GM19238 (cell line): ENCODE measurements around the gene UVRAG.
A peak's percentile ranks its signal among the peaks of the same experiment; 100 is the strongest.

ENCODE experiments used
- DNase-seq: peaks from one replicate; pipeline ENCODE4 v3.0.0; 2011; ENCODE audit warnings: low spot score; ENCODE audit not compliant: insufficient read length

Gene UVRAG

DNA sequence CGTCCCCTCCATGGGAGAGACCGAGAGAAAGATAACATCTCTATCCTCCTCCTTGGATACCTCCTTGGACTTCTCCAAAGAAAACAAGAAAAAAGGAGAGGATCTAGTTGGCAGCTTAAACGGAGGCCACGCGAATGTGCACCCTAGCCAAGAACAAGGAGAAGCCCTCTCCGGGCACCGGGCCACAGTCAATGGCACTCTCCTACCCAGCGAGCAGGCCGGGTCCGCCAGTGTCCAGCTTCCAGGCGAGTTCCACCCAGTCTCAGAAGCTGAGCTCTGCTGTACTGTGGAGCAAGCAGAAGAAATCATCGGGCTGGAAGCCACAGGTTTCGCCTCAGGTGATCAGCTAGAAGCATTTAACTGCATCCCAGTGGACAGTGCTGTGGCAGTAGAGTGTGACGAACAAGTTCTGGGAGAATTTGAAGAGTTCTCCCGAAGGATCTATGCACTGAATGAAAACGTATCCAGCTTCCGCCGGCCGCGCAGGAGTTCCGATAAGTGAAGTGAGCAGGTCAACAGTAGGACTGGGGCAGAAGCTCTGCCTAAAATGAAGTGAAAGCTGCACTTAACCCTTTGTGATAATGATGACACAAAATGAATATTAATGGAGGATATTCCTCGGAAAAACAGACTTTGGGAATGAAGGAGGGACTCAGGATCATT, 326.0 kb downstream of the UVRAG start:
- DNase-seq = no peak

DNA sequence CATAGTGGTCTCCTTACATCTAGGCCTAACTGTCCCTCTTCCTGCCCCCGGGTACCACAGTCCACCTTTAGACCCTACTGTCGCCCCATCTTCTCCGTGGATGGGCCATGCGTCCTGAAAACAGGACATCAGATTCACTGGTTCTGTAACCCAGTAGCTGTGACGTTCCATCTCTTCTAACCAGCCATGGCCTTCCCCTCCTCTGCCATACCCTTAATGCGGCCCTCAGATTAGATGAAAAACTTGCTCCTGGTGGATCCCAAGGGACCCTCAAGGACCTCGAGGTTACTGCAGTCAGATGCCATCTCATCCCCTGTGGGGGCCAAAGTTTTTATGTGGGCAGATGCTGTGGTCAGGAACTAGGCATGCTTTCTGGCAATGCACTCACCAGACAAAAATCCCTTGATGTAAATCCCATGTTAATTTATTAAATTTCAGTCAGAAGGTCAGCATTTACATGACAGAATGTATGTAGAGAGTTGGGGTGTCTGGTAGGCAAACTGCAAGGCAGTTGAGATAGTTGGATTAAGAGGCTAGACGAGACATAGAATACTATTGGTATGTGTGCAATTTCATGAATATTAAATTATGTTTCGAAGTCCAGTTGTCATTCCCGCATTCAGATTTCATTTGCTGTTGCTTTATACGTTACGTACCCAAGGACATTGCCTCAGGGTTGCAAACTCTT, 327.0 kb downstream of the UVRAG start:
- DNase-seq = no peak

DNA sequence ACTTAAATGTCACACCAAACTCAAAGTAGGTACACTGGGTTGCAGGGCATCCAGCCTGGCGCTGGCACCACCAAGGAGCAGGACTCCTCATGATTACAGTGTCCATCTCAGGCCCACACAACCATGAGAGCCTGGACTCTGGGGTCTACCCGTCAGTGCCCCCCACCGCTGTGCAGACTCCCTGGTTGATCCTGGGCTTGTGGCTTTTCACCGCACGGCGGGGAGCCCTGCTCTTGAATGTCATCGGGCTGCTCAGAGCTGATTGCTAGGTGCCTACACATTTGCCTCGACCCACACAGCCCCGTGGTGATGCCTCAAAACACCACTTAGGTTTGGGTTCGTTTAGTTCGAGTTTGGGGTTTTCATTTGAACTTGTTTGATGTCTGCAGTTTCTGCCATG, 328.3 kb downstream of the UVRAG start:
- DNase-seq = no peak

DNA sequence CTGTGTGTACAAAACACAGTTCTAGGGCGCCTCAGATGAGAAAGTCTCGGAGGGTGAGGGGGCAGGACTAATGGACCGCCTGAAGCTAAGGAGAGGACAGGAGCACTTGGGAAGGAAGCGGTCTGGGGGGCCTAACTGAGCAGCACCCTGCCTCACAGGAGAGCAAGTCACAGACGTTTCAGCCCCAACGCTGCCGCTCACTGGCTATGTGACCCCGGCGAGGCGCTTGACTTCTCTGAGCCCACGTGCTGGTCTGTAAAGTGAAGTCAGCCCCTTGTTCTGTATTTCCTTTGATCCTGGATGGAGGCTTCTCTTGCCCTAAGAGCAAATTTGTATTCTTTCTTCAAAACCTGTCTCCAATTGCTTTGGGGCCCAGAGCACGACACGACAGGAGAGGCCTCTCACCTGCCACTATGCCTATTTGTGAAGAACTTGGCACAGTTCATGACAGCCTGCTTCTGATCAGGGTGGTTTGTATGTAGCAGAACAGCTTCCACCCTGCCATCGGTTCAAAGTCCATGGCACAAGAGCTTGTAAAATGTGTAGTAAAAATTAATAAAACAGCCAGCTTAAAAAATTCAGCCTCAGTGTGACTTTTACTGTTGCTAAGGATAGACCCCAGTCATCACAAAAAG, 332.2 kb downstream of the UVRAG start:
- DNase-seq = no peak

DNA sequence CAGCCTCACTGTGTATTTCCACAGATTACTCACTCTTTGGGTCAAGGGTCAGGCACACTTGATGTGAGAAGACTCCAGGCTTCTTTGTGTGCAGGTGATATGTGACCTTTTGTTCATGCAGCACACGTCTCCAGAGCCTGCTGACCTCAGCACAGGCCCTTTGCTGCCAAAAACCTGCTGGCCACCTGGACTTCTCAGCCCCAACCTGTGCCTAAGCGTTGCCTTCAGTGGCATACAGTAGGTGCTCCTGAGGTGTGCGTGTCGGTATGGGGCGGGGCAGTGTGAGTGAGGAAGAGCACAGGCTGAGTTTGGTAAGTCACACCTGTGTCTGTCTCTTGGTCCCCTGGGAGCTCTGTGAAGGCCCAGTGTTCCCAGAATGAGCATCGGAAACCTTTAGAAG, 333.2 kb downstream of the UVRAG start:
- DNase-seq = no peak

DNA sequence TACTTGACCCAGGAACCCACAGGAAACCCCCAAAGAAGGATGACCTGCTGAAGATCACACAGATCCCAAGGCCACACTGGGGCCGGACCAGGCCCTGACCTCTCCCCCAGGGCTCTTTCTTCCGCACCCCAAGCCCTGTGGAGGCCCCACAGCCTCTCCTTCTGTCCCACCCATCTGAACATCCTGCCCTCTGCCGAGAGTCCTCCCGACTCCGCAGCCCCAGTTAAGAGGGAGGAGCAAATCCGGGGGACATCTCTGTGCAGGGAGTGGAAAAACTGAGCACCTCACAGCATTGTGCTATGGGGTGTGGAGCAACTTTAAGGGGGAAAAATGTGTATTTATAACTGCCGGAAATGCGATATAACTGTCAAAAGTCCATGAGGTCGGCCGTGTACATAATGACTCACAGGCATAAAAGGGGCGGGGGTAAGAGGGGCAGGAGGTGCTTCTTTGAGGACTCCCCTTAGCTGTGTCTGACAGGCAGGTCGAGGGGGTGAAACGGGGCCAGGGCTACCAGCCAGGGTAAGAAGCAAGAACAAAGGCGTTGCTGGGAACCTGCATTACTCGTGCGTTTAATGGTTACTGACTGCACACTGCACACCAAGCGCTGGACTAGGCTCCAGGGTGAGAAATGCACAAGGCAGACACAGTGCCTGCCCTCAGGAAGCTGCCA, 334.1 kb downstream of the UVRAG start:
- no peak for DNase-seq

DNA sequence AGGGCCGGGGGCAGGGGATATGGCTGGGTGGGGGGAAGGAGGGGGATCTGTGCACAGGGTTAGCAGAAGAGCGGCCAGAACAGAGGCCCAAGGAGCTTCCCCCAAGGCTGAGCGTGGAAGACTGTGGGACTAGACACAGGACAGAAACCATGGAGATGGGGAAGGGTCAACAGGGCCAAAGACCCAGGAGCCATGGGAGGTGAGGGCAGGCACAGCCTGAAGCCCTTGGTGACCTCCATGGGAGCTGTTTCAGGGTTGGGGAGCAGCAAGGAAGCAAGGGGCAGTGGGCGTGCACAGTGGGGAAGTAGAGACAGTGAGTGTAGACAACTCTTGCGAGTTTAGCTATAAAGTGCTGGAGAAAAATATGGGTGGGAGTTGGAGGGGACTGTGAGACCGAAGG, 334.7 kb downstream of the UVRAG start:
- DNase-seq = no peak

DNA sequence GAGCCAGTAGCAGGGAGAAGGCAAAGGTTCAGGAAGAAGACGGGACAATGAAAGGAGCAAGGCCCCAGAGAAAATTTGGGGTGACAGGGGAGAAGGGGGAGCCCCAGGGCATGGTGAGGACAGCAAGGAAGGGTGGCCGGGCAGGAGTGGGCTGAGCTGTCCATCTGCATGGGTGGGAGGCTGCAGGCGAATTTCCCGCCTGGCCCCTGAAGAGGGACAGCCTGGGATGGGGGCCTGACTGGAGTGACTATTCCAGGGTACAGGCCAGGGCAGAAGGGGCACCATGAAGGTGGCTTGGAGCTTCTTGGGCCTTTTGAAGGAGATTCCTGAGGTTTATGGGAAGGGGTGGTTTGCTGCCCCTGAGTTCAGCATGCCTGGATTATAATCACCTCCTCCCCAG, 335.1 kb downstream of the UVRAG start:
- no peak for DNase-seq

DNA sequence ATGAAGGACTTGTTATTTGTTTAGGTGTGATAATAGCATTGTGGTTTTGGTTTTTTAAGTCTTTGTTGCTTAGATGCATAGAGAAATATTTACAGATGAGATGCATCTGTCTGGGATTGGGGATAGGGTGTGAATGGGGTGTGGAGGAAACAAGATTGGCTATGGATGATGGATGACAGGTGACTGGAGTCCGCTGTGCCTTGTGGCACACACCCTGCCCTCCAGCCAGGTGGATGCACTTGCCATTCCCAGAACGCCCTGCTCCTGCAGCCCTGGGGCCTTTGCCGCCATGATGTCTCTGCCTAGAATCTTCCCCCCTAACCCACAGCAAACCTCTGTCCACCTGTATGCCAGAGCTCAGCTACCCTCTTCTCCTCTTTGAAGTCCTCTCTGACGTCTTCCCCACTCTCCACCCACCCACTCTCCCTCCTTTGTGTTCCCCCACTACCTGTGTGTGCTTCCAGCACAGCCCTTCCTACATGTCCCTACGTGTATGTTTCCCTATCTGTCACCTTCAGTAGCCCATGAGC, 336.6 kb downstream of the UVRAG start:
- no peak for DNase-seq

DNA sequence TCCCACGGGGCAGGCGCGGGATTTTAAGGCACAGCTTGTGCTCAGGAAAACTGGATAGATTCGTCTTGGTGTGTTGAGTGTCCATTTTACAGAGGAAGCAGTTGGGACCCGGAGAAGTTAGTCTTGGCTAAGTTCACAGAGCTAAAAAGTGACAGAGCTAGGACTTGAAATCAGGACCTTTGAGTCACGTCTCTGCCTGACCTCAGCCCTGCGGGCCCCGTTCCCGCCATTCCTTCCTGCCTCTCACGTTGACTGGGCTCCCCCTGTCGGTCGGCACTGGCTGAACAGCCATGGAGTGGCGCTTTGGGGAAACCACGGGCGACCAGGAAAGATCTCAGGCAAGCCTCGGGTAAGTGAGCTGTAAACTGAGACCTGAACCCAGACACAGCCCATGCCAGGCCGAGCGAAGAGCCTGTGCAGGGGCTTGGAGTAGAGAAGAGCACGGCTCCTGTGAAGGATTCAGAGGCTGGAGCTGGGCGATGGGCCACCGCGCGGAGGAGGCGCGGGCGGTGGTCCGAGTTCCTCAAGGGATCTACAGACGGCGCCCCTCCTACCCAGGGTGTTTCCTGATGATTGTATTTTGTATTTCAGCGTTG, 337.2 kb downstream of the UVRAG start:
- peak; percentile 86 for DNase-seq

DNA sequence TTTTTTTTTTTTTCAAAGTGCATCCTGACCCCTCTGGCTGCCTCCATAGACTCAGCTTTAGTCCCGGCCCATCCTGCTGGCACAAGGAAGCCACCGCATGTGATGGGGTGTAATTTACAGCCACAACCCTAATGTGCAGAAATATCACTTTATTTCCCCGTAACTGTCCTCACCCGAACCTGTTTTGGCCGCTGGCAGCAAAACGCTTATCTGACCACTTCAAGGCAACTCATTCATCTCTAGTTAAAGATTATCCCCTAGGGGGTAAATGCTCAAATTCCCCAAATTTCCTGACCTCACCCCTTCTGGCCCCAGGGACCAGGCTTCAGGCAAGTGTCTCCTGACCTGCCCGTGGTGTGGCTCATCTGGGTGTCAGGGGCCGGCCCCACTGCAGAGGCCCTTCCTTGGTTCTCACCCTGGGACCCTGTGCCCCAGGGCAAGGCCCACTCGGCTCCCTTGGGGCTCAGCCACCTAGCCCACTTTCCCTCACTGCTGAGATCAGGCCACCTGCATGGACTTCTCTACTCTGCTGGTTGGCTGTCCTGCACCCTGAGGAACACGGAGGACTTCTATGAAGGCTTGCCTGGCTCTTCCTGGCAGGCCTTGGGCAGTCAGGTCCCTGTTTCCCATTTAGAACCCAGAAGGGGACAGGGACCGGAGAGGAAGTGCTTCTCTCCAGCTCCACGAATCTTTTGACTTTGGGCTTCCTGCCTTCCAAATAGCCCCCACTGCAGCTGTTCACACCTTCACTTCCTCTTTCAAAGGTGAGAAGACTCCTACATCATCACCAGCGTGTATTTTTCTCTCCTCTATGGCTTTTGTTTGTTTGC, 337.9 kb downstream of the UVRAG start:
- DNase-seq = peak; percentile 61

DNA sequence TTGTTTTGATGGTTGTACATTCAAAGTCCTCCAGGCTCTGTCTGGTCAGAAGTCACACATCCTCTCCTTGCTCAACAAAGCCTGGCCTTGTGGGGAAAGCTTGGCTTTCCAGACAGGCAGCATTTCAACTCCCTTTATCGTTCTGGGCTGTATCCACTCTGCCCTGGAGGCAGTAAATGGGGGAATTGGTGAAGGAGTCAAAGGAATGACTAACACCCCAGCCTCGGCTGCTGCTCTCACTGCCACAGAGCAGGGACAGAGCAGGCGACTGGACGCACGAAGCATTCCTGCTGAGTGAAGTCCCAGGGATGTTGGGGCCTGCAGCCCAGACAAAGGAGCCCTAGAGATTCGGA, 338.5 kb downstream of the UVRAG start:
- no peak for DNase-seq

DNA sequence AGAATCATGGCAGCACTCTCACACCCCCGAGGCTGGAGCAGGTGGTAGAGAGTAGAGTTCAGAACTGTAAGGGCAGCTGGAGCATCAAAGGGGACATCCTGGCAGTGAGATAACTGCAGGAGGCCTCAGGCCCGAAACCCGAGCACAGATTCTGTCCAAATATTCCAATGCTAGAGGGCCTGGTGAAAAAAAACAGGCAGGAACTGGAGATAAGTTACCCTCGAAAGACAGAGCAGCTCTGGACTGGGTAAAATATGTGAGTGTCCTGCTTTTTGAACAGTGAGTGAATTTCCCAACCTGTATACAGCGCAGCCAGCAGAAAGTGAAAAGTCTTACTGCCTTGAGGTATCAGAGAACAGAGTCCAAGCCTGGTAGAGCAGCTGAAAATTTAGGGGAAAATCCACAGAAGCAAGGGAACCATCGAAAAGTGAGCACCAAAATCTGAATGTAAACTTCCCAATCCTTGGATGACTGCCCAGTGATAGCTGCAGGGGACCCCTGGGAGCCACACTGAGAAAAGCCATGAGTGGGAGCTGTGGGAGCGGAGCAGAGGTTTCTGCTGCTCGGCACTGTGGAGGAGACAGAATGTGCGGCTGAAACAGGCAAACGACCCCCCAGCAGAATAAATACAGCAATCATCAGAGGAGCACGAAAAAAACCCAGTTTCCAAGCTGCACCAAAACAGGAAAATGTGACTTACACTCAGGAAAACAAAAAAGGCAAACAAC, 340.7 kb downstream of the UVRAG start:
- no peak for DNase-seq

DNA sequence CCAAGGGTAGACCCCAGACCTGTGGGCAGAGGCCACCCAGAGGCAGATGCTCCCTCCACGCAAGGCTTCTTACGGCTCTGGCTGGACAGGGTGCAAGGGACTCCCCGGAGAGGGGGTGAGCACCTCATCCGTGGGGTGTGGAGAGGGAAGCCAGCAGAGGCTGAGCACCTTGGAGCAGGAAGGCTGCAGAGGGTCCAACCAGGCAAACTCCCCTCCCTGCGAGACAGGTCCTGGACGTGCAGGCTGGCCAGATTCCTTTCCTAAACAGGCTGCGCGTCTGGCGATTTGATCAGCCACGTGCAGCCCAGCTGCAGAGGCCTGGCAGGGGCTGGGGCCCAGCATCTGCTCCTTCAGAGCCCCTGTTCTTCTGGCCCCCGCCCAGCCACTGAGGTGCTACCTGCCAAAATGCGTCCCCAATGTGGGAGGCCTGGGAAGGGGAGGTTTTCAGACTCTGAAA, 342.0 kb downstream of the UVRAG start:
- no peak for DNase-seq

DNA sequence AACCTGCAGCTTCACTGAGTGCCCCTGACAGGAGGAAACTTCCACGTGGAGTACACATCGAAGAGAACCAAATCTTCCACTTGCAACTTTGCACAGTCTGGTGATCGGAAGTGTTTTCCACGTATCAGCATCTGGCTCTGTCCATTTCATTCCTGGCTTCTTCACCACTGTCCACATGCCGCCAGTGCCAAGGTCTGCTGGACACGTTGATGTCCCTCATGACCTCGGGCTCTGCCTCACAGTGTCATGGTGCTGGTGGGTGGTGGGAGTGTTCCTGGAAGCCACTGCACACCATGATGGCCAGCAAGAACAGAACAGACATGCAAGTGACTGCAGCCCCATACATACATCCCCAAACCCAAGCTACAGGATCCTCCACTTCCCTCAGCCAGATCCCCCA, 342.9 kb downstream of the UVRAG start:
- DNase-seq = no peak

DNA sequence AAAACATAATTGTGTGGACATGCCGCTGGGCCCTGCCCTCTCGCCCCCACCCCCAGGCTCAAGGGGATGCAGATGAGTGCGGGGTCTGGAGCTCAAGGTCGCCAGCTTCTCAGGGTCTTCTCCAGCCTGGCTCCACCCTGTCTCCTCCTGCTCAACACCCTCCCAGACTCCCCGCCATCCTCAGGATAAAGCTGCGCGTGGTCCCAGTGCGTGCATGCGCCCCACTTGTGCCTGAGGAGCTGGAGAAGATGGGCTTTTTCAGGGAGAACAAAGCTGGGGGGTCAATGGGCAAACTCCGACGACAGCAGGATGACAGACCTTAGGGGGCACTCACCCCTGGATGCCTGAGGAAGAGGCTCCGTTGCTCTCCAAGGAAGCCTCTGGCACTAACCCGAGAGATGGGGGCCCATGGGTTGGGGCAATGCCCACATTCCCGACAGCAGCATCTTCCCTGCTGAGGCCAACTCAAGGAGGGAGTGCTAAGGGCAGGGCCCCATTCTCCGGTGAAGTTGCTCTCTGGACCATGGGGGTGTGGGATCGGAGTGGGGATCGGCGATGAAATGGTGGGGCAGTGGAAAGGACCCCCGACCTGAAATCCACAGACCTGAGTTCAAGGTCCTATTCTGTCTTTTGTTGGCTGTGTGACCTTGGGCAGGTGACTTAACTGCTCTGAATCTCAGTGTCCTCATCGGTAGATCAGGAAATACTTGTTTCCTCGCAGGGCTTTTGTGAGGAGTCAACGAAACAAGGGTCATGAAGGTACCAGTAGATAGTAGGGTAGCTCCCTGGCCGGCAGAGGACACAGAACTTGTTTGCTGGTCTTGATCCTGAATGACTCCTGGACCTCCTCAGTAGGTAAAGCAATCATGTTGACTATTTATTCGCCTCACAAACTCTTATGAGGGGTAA, 343.6 kb downstream of the UVRAG start:
- DNase-seq = no peak

DNA sequence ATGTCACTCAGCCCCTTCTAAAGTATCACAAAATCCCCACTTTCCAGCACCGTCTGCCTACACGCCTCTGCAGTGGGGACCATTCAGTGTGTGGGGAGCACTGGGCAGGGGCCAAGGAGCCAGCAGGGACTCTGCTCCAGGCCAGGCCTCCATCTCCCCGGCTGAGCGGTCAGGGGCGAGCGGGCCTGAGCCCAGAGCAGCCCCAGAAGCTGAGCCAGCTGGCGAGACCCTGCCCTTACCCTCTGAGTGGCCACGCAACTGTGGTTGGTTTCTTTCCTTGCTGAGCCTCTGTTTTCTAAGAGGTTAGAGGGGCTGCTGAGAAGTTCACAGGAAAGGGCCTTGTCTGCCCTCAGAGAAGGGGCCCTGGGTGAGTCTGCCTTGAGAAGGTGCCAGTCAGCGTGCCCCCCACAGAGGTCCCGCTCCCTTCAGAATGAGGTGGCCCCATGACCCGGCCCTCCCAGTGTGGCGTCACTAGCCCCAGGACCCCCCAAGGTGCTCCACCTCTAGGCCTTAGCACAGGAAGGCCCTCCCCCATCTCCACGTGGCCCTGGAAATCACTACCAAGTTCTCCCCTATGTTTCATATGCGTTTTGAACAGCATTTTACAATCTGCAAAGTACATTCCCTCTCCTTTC, 344.4 kb downstream of the UVRAG start:
- no peak for DNase-seq

DNA sequence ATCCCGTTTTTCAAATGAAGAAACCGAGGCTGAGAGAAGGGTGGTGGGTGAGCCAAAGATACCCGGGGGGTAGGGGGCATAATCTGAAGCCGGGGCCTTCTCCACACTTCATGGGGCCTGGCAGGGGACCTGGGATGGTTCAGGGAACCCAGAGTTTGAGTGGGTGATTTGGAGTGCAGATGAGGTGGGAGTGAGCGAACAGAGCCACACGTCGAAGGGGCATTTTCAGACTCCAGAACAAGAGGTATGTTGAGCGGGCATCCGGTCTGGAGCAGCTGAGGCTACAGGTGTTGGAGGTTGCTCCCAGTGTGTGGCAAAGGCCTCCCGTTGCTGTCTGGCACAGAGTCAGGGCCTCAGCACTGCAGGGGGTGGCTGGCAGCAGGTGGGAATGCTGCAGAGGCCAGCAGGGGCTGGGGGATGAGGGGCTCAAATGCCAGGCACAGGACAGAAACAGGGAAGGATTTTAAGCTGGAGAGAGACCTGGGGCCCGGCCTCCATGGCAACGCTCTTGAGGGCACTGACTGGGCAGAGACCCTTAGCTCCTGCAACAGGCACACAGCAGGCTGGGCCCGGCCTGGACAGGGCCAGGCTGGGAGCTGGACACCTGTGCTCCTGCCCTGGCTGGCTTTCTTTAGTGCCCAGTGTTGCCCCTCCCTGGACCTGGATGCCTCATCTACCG, 345.1 kb downstream of the UVRAG start:
- DNase-seq = no peak
